Measurements from ENCODE around the gene RGMB. TPM values are rescaled to one million over a fixed set of nuclear protein-coding genes. Genes with fewer than 3 reads are reported as not detected.

The RGMB gene
- total RNA-seq, 1 donor from 2014 or later = 24.5 TPM

GRCh38 chr5:98796197-98796972 lies 22.9 kb downstream of the RGMB start:
- peak; percentile 67 for DNase-seq (ENCODE audit: low spot score)
- TF ChIP-seq, protein P1, sequence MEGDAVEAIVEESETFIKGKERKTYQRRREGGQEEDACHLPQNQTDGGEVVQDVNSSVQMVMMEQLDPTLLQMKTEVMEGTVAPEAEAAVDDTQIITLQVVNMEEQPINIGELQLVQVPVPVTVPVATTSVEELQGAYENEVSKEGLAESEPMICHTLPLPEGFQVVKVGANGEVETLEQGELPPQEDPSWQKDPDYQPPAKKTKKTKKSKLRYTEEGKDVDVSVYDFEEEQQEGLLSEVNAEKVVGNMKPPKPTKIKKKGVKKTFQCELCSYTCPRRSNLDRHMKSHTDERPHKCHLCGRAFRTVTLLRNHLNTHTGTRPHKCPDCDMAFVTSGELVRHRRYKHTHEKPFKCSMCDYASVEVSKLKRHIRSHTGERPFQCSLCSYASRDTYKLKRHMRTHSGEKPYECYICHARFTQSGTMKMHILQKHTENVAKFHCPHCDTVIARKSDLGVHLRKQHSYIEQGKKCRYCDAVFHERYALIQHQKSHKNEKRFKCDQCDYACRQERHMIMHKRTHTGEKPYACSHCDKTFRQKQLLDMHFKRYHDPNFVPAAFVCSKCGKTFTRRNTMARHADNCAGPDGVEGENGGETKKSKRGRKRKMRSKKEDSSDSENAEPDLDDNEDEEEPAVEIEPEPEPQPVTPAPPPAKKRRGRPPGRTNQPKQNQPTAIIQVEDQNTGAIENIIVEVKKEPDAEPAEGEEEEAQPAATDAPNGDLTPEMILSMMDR (IDR thresholded peaks at IDR 0.05; ENCODE audit: unreplicated experiment) = peak; percentile 61
- Mint-ChIP-seq H3K4me3 (ENCODE audit: unreplicated experiment) (no peak overlapping the region), H3K36me3 (ENCODE audit: low read depth, unreplicated experiment) (peaks cover 11% of the 10 kb centered on the region), H3K27ac (ENCODE audit: unreplicated experiment) (no peak overlapping the region), H3K27me3 (ENCODE audit: unreplicated experiment) (peaks cover 1% of the 10 kb centered on the region), H3K4me1 (ENCODE audit: unreplicated experiment) (peaks cover 20% of the 10 kb centered on the region), H3K9me3 (ENCODE audit: unreplicated experiment) (no peaks in the 10 kb centered on the region)

GRCh38 chr5:98798371-98798770 lies 24.9 kb downstream of the RGMB start:
- H3K4me1 Mint-ChIP-seq (ENCODE audit: unreplicated experiment) = peaks cover 16% of the 10 kb centered on the region
- H3K27me3 Mint-ChIP-seq (ENCODE audit: unreplicated experiment) = peaks cover 1% of the 10 kb centered on the region
- H3K9me3 Mint-ChIP-seq (ENCODE audit: unreplicated experiment) = no peaks in the 10 kb centered on the region
- no peak overlapping the region for H3K27ac Mint-ChIP-seq (ENCODE audit: unreplicated experiment)
- peaks cover 9% of the 10 kb centered on the region for H3K36me3 Mint-ChIP-seq (ENCODE audit: low read depth, unreplicated experiment)
- TF ChIP-seq, protein P1 (IDR thresholded peaks at IDR 0.05; ENCODE audit: unreplicated experiment) = no peak
- no peak for DNase-seq (ENCODE audit: low spot score)
- H3K4me3 Mint-ChIP-seq (ENCODE audit: unreplicated experiment) = no peak overlapping the region

DNA sequence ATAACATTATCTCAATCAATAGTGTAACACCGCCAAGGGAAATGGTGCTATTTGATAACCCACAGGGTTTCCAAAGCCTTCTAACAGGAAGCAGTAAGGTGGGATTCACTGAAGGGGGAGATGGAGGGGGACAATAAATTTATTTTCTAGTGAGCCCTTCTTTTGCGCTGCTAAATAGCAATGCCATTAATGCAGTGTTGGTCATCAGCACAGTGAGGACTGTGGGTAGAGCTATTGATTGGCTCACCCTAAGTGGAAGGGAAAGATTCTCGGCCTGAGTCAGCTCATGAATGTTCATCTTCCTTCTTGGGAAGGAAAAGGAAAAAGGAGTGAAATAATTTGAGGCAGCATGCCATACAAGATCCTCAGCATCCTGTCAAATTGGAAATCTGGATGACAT lies 25.4 kb downstream of the RGMB start:
- peaks cover 16% of the 10 kb centered on the region for H3K4me1 Mint-ChIP-seq (ENCODE audit: unreplicated experiment)
- H3K27ac Mint-ChIP-seq (ENCODE audit: unreplicated experiment) = no peak overlapping the region
- TF ChIP-seq, protein P1 (IDR thresholded peaks at IDR 0.05; ENCODE audit: unreplicated experiment) = no peak
- DNase-seq (ENCODE audit: low spot score) = no peak
- H3K27me3 Mint-ChIP-seq (ENCODE audit: unreplicated experiment) = peaks cover 1% of the 10 kb centered on the region
- H3K4me3 Mint-ChIP-seq (ENCODE audit: unreplicated experiment) = no peak overlapping the region
- H3K9me3 Mint-ChIP-seq (ENCODE audit: unreplicated experiment) = no peaks in the 10 kb centered on the region
- peaks cover 9% of the 10 kb centered on the region for H3K36me3 Mint-ChIP-seq (ENCODE audit: low read depth, unreplicated experiment)

- H3K27ac Mint-ChIP-seq (ENCODE audit: unreplicated experiment) = no peak overlapping the region
- no peaks in the 10 kb centered on the region for H3K27me3 Mint-ChIP-seq (ENCODE audit: unreplicated experiment)
- no peak overlapping the region for H3K4me3 Mint-ChIP-seq (ENCODE audit: unreplicated experiment)
- peaks cover 27% of the 10 kb centered on the region for H3K36me3 Mint-ChIP-seq (ENCODE audit: low read depth, unreplicated experiment)
- no peak for DNase-seq (ENCODE audit: low spot score)
- peaks cover 13% of the 10 kb centered on the region for H3K9me3 Mint-ChIP-seq (ENCODE audit: unreplicated experiment)
- TF ChIP-seq, protein P1 (IDR thresholded peaks at IDR 0.05; ENCODE audit: unreplicated experiment) = no peak
- peaks cover 5% of the 10 kb centered on the region for H3K4me1 Mint-ChIP-seq (ENCODE audit: unreplicated experiment)
Measured at GRCh38 chr5:98804066-98804465, 30.6 kb downstream of the RGMB start.

- no peak for DNase-seq (ENCODE audit: low spot score)
- H3K36me3 Mint-ChIP-seq (ENCODE audit: low read depth, unreplicated experiment) = peaks cover 27% of the 10 kb centered on the region
- H3K9me3 Mint-ChIP-seq (ENCODE audit: unreplicated experiment) = peaks cover 13% of the 10 kb centered on the region
- H3K4me1 Mint-ChIP-seq (ENCODE audit: unreplicated experiment) = peaks cover 4% of the 10 kb centered on the region
- no peaks in the 10 kb centered on the region for H3K27me3 Mint-ChIP-seq (ENCODE audit: unreplicated experiment)
- TF ChIP-seq, protein P1 (IDR thresholded peaks at IDR 0.05; ENCODE audit: unreplicated experiment) = no peak
- no peak overlapping the region for H3K4me3 Mint-ChIP-seq (ENCODE audit: unreplicated experiment)
- no peak overlapping the region for H3K27ac Mint-ChIP-seq (ENCODE audit: unreplicated experiment)
Measured at GRCh38 chr5:98805070-98805469, 31.6 kb downstream of the RGMB start.
